ENCODE results near the gene SCFD2.
"Not testable (repeated sequence)": the region's sequence is repeated elsewhere in the genome, so short reads cannot be mapped to it uniquely, and the experiment has no call there.

SCFD2 gene

GRCh38 chr4:53040459-53040815 lies 325.4 kb downstream of the SCFD2 start:
- Histone ChIP-seq H3K4me1 (ENCODE audit: low read length) (no peaks in the 10 kb centered on the region), H4K20me1 (ENCODE audit: insufficient read depth, low read length) (no peaks in the 10 kb centered on the region), H3K27ac (ENCODE audit: low read length) (no peak overlapping the region), H3K9me3 (ENCODE audit: insufficient read depth, low read length) (no peaks in the 10 kb centered on the region), H3K9ac (ENCODE audit: low read length) (no peak overlapping the region), H3K4me3 (ENCODE audit: low read length) (no peak overlapping the region), H3K4me2 (ENCODE audit: low read length) (no peak overlapping the region), H2AFZ (ENCODE audit: low read depth, low read length) (no peak overlapping the region), H3K36me3 (replicated peaks; ENCODE audit: low read depth, low read length) (no peaks in the 10 kb centered on the region), H3K79me2 (ENCODE audit: low read length) (no peaks in the 10 kb centered on the region), H3K27me3 (ENCODE audit: low read depth, low read length) (no peaks in the 10 kb centered on the region)
- TF ChIP-seq CTCF (IDR thresholded peaks at IDR 0.05; ENCODE audit: low read depth, low read length) (no peak), EZH2phosphoT487 (IDR thresholded peaks at IDR 0.05; ENCODE audit: low read depth) (no peak)

GRCh38 chr4:53039741-53040458 lies 326.0 kb downstream of the SCFD2 start:
- Histone ChIP-seq H3K9ac (ENCODE audit: low read length) (no peak overlapping the region), H4K20me1 (ENCODE audit: insufficient read depth, low read length) (no peaks in the 10 kb centered on the region), H3K9me3 (ENCODE audit: insufficient read depth, low read length) (no peaks in the 10 kb centered on the region), H3K36me3 (replicated peaks; ENCODE audit: low read depth, low read length) (no peaks in the 10 kb centered on the region), H3K79me2 (ENCODE audit: low read length) (no peaks in the 10 kb centered on the region), H3K27ac (ENCODE audit: low read length) (no peak overlapping the region), H2AFZ (ENCODE audit: low read depth, low read length) (no peak overlapping the region), H3K4me2 (ENCODE audit: low read length) (no peak overlapping the region), H3K4me3 (ENCODE audit: low read length) (no peak overlapping the region), H3K4me1 (ENCODE audit: low read length) (no peaks in the 10 kb centered on the region), H3K27me3 (ENCODE audit: low read depth, low read length) (no peaks in the 10 kb centered on the region)
- TF ChIP-seq CTCF (IDR thresholded peaks at IDR 0.05; ENCODE audit: low read depth, low read length) = no peak
- no peak for TF ChIP-seq EZH2phosphoT487 (IDR thresholded peaks at IDR 0.05; ENCODE audit: low read depth)

GRCh38 chr4:53037892-53038291 lies 328.0 kb downstream of the SCFD2 start:
- Histone ChIP-seq H3K36me3 (replicated peaks; ENCODE audit: low read depth, low read length) (no peaks in the 10 kb centered on the region), H2AFZ (ENCODE audit: low read depth, low read length) (no peak overlapping the region), H3K27ac (ENCODE audit: low read length) (no peak overlapping the region), H3K4me2 (ENCODE audit: low read length) (no peak overlapping the region), H3K4me3 (ENCODE audit: low read length) (no peak overlapping the region), H3K27me3 (ENCODE audit: low read depth, low read length) (no peaks in the 10 kb centered on the region), H3K79me2 (ENCODE audit: low read length) (no peaks in the 10 kb centered on the region), H3K4me1 (ENCODE audit: low read length) (no peaks in the 10 kb centered on the region), H3K9me3 (ENCODE audit: insufficient read depth, low read length) (no peaks in the 10 kb centered on the region), H4K20me1 (ENCODE audit: insufficient read depth, low read length) (no peaks in the 10 kb centered on the region), H3K9ac (ENCODE audit: low read length) (no peak overlapping the region)
- no peak for TF ChIP-seq CTCF (IDR thresholded peaks at IDR 0.05; ENCODE audit: low read depth, low read length)
- TF ChIP-seq EZH2phosphoT487 (IDR thresholded peaks at IDR 0.05; ENCODE audit: low read depth) = no peak

GRCh38 chr4:53032908-53033307 lies 333.0 kb downstream of the SCFD2 start:
- not testable (repeated sequence) for H3K27ac ChIP-seq (ENCODE audit: low read length); H3K4me2 ChIP-seq (ENCODE audit: low read length); H3K4me3 ChIP-seq (ENCODE audit: low read length); H3K9me3 ChIP-seq (ENCODE audit: insufficient read depth, low read length); H3K27me3 ChIP-seq (ENCODE audit: low read depth, low read length); H3K9ac ChIP-seq (ENCODE audit: low read length); H3K36me3 ChIP-seq (replicated peaks; ENCODE audit: low read depth, low read length); H3K4me1 ChIP-seq (ENCODE audit: low read length); H2AFZ ChIP-seq (ENCODE audit: low read depth, low read length); H4K20me1 ChIP-seq (ENCODE audit: insufficient read depth, low read length); H3K79me2 ChIP-seq (ENCODE audit: low read length)
